ENCODE results near the gene UCP1.
"Not testable (repeated sequence)": the region's sequence is repeated elsewhere in the genome, so short reads cannot be mapped to it uniquely, and the experiment has no call there.

Gene UCP1

GRCh38 chr4:140533951-140534480 lies 34.7 kb downstream of the UCP1 start:
- peak; percentile 2 for DNase-seq (ENCODE audit: low spot score)

GRCh38 chr4:140529434-140529833 lies 39.3 kb downstream of the UCP1 start:
- DNase-seq (ENCODE audit: low spot score), result no peak

GRCh38 chr4:140523857-140524742 lies 44.7 kb downstream of the UCP1 start, which contains the start of gene ELMOD2:
TSS of gene ELMOD2 (plus strand) at chr4:140524168. CDS start at chr4:140525429, 1,261 bp downstream.
- DNase-seq (ENCODE audit: low spot score), result peak; percentile 94

- DNase-seq (ENCODE audit: low spot score), result no peak
Measured at GRCh38 chr4:140523370-140523856, 45.3 kb downstream of the UCP1 start.

- no peak for DNase-seq (ENCODE audit: low spot score)
Measured at GRCh38 chr4:140515423-140515822, 53.3 kb downstream of the UCP1 start.

- not testable (repeated sequence) for DNase-seq (ENCODE audit: low spot score)
Measured at GRCh38 chr4:140513765-140514164, 55.0 kb downstream of the UCP1 start.

Measured in hepatic stellate cell (primary cell).